GM21447 (cell line): Measurements from ENCODE around the gene TBC1D10B.
"Not testable (repeated sequence)": the region's sequence is repeated elsewhere in the genome, so short reads cannot be mapped to it uniquely, and the experiment has no call there.

Experiments used
- ATAC-seq: cut with Tn5 transposase; IDR thresholded peaks from one replicate; pipeline ENCODE4 v1.9.1; 2021; ENCODE audit not compliant: unreplicated experiment

Gene TBC1D10B

GRCh38 chr16:30337964-30338357 lies 32.3 kb downstream of the TBC1D10B start:
- not testable (repeated sequence) for ATAC-seq

- peak; percentile 30 for ATAC-seq
Observed at GRCh38 chr16:30335598-30336474, 34.5 kb downstream of the TBC1D10B start.

DNA sequence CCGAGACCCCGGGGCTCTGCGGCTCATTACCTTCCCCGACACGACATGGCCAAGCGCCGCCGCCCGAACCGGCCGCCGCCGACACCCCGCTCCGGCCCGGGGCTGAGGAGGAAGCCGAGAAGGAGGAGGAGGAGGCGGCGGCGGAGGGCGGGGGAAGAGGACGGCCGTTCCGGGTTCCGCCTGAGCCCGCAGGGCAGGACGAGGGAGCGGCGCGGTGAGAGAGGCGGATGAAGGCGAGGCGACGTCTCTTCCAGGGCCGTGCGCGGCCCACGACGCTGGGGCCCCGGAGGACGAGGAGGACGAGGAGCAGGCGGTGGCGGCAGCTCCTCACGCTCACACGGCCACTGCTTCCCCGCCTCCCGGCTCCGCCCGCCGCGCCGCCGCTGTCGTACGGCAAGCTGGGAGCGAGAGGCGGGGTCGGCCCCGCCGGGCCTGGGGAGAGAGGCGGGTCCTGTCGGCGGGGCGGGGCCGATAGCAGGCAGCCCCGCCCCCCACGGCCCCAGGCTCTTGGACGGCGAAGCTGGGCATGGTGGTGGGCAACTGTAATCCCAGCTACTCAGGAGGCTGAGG lies 35.2 kb downstream of the TBC1D10B start:
- peak; percentile 73 for ATAC-seq

DNA sequence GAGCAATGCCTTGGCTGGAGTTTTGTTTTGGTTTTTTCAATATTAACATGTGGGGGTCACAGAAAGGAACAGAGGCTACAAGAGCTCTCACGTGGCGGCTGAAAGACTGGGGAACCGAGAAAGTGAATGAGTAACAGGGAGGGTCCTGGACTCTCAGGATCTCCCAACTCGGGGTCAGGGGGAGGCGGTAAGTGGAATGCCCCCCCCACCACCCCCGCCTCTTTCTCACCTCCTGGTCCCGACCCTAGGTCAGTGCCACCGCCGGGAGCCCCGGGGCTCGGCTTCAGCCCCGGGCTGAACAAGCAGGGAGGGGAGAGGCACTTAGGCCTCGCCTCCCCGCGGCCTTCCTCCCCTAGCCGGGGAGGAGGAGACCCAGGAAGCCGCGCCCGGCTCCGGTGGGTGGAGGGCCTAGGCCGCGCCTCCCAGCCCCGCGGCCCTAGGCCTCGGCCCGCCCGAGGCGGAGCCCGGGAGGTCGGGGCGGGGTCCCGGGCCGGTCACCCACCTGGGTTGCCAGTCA lies 35.8 kb downstream of the TBC1D10B start:
- peak; percentile 78 for ATAC-seq

GRCh38 chr16:30324220-30324619 lies 46.1 kb downstream of the TBC1D10B start:
- not testable (repeated sequence) for ATAC-seq

DNA sequence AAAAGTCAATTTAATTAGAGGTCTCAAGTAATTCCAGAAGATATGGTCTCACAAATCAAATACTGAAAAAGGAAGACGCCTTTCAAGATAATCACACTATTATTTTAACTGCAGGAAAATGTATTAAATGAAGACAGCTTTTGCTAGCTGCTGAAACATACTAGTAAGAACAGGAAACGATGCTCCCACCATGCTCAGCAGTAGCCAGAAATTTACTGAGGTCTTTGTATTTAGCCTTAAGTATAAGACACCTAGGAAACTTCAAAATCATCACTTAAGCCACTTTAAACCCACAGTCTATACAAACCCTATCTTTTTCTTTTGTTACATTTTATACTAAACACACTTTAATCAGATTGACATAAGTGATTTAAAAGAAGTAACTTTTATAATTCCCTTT lies 51.6 kb downstream of the TBC1D10B start:
- ATAC-seq: not testable (repeated sequence)

- not testable (repeated sequence) for ATAC-seq
Observed at GRCh38 chr16:30310937-30311336, 59.4 kb downstream of the TBC1D10B start.

GRCh38 chr16:30309255-30309654 lies 61.0 kb downstream of the TBC1D10B start:
- ATAC-seq: not testable (repeated sequence)
